ENCODE measurements around the gene POLR2M.

Gene POLR2M

DNA sequence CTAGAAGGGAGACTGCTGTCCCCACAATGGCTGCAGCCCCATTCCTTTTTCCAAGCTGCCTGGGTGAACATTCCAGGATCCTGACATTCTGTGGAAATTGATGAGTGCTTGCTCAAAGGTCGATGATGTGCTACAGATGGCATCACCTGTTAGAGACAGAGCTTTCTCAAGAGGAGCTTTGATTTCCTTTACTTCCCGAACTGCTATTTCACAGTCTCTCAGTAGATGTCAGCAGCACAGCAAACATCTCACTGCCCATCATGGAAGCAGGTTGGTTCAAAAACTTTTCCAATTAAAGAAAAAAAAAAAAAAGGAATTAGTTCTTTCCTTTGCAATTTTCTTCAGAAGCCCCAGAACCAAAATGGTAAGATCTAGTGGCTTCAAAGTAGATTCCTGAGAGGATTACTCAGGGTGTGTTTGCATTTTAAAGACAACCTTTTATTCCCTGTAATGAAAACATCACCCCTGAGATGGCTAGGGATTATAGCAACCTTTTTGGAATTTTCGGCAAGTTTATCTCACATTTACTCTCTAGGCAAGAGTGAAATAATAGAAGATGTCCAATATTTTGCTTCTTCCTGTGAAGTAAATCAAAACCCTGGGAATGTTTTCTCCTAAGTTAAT is 44.8 kb downstream of the POLR2M start:
- H3K9ac ChIP-seq (ENCODE audit: low read depth in 1 of 2, low read length in 2 of 2): no peak overlapping the region

DNA sequence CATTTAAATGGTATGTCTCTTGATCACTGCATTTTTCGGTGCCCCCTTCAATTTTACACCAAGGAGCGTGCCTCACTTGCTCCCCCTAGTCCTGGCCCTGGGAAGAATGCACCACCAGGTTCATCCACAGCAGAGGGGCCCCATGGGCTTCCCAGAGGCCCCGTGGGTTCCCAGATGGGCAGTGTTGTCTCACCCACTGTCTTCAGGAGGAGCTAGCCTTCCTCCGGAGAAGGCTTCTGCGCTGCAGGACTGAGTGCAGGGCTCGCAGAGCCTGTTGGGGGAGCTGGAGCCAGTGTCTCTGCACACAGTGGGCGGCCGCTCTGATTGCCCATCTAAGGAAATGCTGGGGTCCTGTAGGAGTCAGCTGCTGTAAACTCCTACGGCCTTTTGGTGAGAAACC is 45.9 kb downstream of the POLR2M start:
- Histone ChIP-seq H3K4me3 (ENCODE audit: low read length in 2 of 2) (no peak overlapping the region), H3K27ac (ENCODE audit: low read depth in 2 of 2, low read length in 2 of 2) (no peak overlapping the region)

More for the DNA sequence above, 44.8 kb downstream of the POLR2M start:
- Histone ChIP-seq H3K36me3 (ENCODE audit: control insufficient read depth in 2 of 2, insufficient read depth in 2 of 2, low read length in 2 of 2) (no peaks in the 10 kb centered on the region), H3K27me3 (ENCODE audit: control insufficient read depth in 2 of 2, insufficient read depth in 2 of 2, low read length in 2 of 2) (no peaks in the 10 kb centered on the region), H3K9me3 (ENCODE audit: control insufficient read depth in 2 of 2, low read length in 2 of 2) (no peaks in the 10 kb centered on the region), H3K27ac (ENCODE audit: low read depth in 2 of 2, low read length in 2 of 2) (no peak overlapping the region), H3K4me3 (ENCODE audit: low read length in 2 of 2) (no peak overlapping the region), H3K4me1 (ENCODE audit: control insufficient read depth in 2 of 2, insufficient read depth in 2 of 2, low read length in 2 of 2) (no peaks in the 10 kb centered on the region)

GRCh38 chr15:57752840-57753239 is 46.3 kb downstream of the POLR2M start:
- H3K9ac ChIP-seq (ENCODE audit: low read depth in 1 of 2, low read length in 2 of 2): no peak overlapping the region
- no peaks in the 10 kb centered on the region for H3K36me3 ChIP-seq (ENCODE audit: control insufficient read depth in 2 of 2, insufficient read depth in 2 of 2, low read length in 2 of 2)
- H3K4me1 ChIP-seq (ENCODE audit: control insufficient read depth in 2 of 2, insufficient read depth in 2 of 2, low read length in 2 of 2): no peaks in the 10 kb centered on the region
- H3K9me3 ChIP-seq (ENCODE audit: control insufficient read depth in 2 of 2, low read length in 2 of 2): no peaks in the 10 kb centered on the region
- H3K27ac ChIP-seq (ENCODE audit: low read depth in 2 of 2, low read length in 2 of 2): no peak overlapping the region
- no peak overlapping the region for H3K4me3 ChIP-seq (ENCODE audit: low read length in 2 of 2)
- H3K27me3 ChIP-seq (ENCODE audit: control insufficient read depth in 2 of 2, insufficient read depth in 2 of 2, low read length in 2 of 2): no peaks in the 10 kb centered on the region

More for the DNA sequence above, 45.9 kb downstream of the POLR2M start:
- Histone ChIP-seq H3K9me3 (ENCODE audit: control insufficient read depth in 2 of 2, low read length in 2 of 2) (no peaks in the 10 kb centered on the region), H3K9ac (ENCODE audit: low read depth in 1 of 2, low read length in 2 of 2) (no peak overlapping the region), H3K36me3 (ENCODE audit: control insufficient read depth in 2 of 2, insufficient read depth in 2 of 2, low read length in 2 of 2) (no peaks in the 10 kb centered on the region), H3K4me1 (ENCODE audit: control insufficient read depth in 2 of 2, insufficient read depth in 2 of 2, low read length in 2 of 2) (no peaks in the 10 kb centered on the region), H3K27me3 (ENCODE audit: control insufficient read depth in 2 of 2, insufficient read depth in 2 of 2, low read length in 2 of 2) (no peaks in the 10 kb centered on the region)

- H3K9me3 ChIP-seq (ENCODE audit: control insufficient read depth in 2 of 2, low read length in 2 of 2): no peaks in the 10 kb centered on the region
These were observed 50.0 kb downstream of the POLR2M start for GRCh38 chr15:57756466-57756865.

DNA sequence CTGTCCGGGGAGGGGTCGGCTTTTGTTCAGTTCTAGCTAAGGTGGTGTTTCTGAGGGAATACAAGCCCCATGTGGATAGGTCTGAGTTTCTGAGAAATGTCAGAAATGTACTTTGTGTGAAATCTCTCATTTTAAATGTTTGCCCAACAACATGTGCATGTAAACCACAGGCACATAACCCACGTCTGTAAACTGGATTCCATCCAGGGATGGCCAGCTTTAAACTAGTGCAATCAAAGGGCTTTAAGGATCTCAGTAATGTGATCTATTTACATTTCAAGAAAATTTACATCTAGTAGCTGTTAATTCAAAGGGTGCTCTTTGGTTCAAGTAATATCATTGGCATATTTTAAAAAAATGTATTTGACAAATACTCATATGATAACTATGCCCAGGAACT is 52.0 kb downstream of the POLR2M start:
- Histone ChIP-seq H3K4me1 (ENCODE audit: control insufficient read depth in 2 of 2, insufficient read depth in 2 of 2, low read length in 2 of 2) (no peaks in the 10 kb centered on the region), H3K27ac (ENCODE audit: low read depth in 2 of 2, low read length in 2 of 2) (no peak overlapping the region), H3K36me3 (ENCODE audit: control insufficient read depth in 2 of 2, insufficient read depth in 2 of 2, low read length in 2 of 2) (no peaks in the 10 kb centered on the region), H3K4me3 (ENCODE audit: low read length in 2 of 2) (no peak overlapping the region), H3K9me3 (ENCODE audit: control insufficient read depth in 2 of 2, low read length in 2 of 2) (no peaks in the 10 kb centered on the region), H3K9ac (ENCODE audit: low read depth in 1 of 2, low read length in 2 of 2) (no peak overlapping the region), H3K27me3 (ENCODE audit: control insufficient read depth in 2 of 2, insufficient read depth in 2 of 2, low read length in 2 of 2) (no peaks in the 10 kb centered on the region)

More at GRCh38 chr15:57756466-57756865, 50.0 kb downstream of the POLR2M start:
- Histone ChIP-seq H3K4me3 (ENCODE audit: low read length in 2 of 2) (no peak overlapping the region), H3K9ac (ENCODE audit: low read depth in 1 of 2, low read length in 2 of 2) (no peak overlapping the region), H3K36me3 (ENCODE audit: control insufficient read depth in 2 of 2, insufficient read depth in 2 of 2, low read length in 2 of 2) (no peaks in the 10 kb centered on the region), H3K27ac (ENCODE audit: low read depth in 2 of 2, low read length in 2 of 2) (no peak overlapping the region), H3K4me1 (ENCODE audit: control insufficient read depth in 2 of 2, insufficient read depth in 2 of 2, low read length in 2 of 2) (no peaks in the 10 kb centered on the region), H3K27me3 (ENCODE audit: control insufficient read depth in 2 of 2, insufficient read depth in 2 of 2, low read length in 2 of 2) (no peaks in the 10 kb centered on the region)

DNA sequence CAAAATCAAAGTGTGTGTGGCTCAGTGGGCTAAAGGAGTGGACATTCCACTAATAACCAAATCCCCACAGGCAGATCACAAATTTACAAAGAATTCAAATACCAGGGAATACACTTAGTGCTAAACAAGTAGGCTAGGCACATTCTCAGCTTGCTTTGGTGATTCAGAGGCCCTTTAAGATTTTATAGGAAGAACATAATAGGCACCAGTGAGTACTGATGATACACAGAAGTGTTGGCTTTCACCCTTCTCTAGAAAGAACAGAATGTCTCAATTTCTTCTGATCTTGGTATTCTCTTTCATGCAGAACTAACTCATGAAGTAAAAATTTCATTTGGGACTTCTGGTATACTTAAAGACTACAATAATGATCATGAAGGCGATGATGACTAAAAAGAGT is 55.0 kb downstream of the POLR2M start:
- H3K4me3 ChIP-seq (ENCODE audit: low read length in 2 of 2): no peak overlapping the region
- no peaks in the 10 kb centered on the region for H3K4me1 ChIP-seq (ENCODE audit: control insufficient read depth in 2 of 2, insufficient read depth in 2 of 2, low read length in 2 of 2)
- no peak overlapping the region for H3K9ac ChIP-seq (ENCODE audit: low read depth in 1 of 2, low read length in 2 of 2)
- no peaks in the 10 kb centered on the region for H3K36me3 ChIP-seq (ENCODE audit: control insufficient read depth in 2 of 2, insufficient read depth in 2 of 2, low read length in 2 of 2)
- H3K27ac ChIP-seq (ENCODE audit: low read depth in 2 of 2, low read length in 2 of 2): no peak overlapping the region
- no peaks in the 10 kb centered on the region for H3K9me3 ChIP-seq (ENCODE audit: control insufficient read depth in 2 of 2, low read length in 2 of 2)
- H3K27me3 ChIP-seq (ENCODE audit: control insufficient read depth in 2 of 2, insufficient read depth in 2 of 2, low read length in 2 of 2): no peaks in the 10 kb centered on the region

DNA sequence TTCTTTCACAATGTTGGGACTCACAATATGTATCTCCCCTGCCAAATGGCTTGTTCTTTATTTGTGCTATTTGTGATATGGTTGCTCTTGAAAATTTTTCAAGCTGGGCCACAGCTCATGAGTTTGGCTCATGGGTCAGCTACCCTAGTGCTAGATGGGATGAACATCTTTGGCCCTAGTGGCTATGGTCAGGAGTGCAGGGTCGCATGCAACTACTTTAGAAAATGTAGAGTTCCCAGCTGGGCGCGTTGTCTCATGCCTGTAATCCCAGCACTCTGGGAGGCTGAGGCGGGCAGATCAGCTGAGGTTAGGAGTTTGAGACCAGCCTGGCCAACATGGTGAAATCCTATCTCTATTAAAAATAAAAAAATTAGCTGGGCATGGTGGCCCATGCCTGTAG is 55.8 kb downstream of the POLR2M start:
- Histone ChIP-seq H3K36me3 (ENCODE audit: control insufficient read depth in 2 of 2, insufficient read depth in 2 of 2, low read length in 2 of 2) (no peaks in the 10 kb centered on the region), H3K27me3 (ENCODE audit: control insufficient read depth in 2 of 2, insufficient read depth in 2 of 2, low read length in 2 of 2) (no peaks in the 10 kb centered on the region), H3K9ac (ENCODE audit: low read depth in 1 of 2, low read length in 2 of 2) (no peak overlapping the region), H3K4me1 (ENCODE audit: control insufficient read depth in 2 of 2, insufficient read depth in 2 of 2, low read length in 2 of 2) (no peaks in the 10 kb centered on the region), H3K4me3 (ENCODE audit: low read length in 2 of 2) (no peak overlapping the region), H3K9me3 (ENCODE audit: control insufficient read depth in 2 of 2, low read length in 2 of 2) (no peaks in the 10 kb centered on the region), H3K27ac (ENCODE audit: low read depth in 2 of 2, low read length in 2 of 2) (no peak overlapping the region)

- no peak overlapping the region for H3K4me3 ChIP-seq (ENCODE audit: low read length in 2 of 2)
- H3K27ac ChIP-seq (ENCODE audit: low read depth in 2 of 2, low read length in 2 of 2): no peak overlapping the region
- H3K36me3 ChIP-seq (ENCODE audit: control insufficient read depth in 2 of 2, insufficient read depth in 2 of 2, low read length in 2 of 2): no peaks in the 10 kb centered on the region
- no peaks in the 10 kb centered on the region for H3K9me3 ChIP-seq (ENCODE audit: control insufficient read depth in 2 of 2, low read length in 2 of 2)
- H3K9ac ChIP-seq (ENCODE audit: low read depth in 1 of 2, low read length in 2 of 2): no peak overlapping the region
- H3K4me1 ChIP-seq (ENCODE audit: control insufficient read depth in 2 of 2, insufficient read depth in 2 of 2, low read length in 2 of 2): no peaks in the 10 kb centered on the region
- H3K27me3 ChIP-seq (ENCODE audit: control insufficient read depth in 2 of 2, insufficient read depth in 2 of 2, low read length in 2 of 2): no peaks in the 10 kb centered on the region
These were observed 56.9 kb downstream of the POLR2M start for GRCh38 chr15:57763176-57763964.
